ENCODE results near the gene TMEM181. TPM values are rescaled to one million over a fixed set of nuclear protein-coding genes. Genes with fewer than 3 reads are reported as not detected.
"Not testable (repeated sequence)": the region's sequence is repeated elsewhere in the genome, so short reads cannot be mapped to it uniquely, and the experiment has no call there.

The TMEM181 gene
- total and polyA plus RNA-seq, 12 donors: 8.8 to 29.1 (median 20.5) TPM

DNA sequence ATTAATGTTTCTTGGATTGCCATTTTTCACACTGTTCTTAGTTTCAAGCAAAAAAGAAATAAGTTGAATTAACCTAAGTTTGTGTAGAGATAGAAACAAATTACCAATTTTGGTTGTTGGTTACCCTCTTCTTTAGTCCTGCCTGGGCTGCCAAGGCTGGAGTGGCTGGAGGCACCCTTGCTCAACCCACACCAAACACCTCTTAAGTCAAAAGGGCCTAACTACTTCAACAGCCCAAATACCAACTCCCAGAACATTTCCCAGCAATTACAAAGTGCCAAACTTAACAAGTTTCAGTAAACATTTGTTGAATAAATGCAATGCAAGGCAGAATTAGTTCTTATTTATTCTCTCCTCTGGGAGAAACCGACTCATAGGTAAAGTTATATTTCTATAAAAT, 38.1 kb upstream of the TMEM181 start:
- no peak for TF ChIP-seq POLR2A (IDR thresholded peaks at IDR 0.05)
- TF ChIP-seq, protein P1, sequence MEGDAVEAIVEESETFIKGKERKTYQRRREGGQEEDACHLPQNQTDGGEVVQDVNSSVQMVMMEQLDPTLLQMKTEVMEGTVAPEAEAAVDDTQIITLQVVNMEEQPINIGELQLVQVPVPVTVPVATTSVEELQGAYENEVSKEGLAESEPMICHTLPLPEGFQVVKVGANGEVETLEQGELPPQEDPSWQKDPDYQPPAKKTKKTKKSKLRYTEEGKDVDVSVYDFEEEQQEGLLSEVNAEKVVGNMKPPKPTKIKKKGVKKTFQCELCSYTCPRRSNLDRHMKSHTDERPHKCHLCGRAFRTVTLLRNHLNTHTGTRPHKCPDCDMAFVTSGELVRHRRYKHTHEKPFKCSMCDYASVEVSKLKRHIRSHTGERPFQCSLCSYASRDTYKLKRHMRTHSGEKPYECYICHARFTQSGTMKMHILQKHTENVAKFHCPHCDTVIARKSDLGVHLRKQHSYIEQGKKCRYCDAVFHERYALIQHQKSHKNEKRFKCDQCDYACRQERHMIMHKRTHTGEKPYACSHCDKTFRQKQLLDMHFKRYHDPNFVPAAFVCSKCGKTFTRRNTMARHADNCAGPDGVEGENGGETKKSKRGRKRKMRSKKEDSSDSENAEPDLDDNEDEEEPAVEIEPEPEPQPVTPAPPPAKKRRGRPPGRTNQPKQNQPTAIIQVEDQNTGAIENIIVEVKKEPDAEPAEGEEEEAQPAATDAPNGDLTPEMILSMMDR (IDR thresholded peaks at IDR 0.05): no peak
- 68 to 93% (median 84%) methylated on average over 1 of the region's 1 CpG for WGBS, 4 donors
- no peaks in the 10 kb centered on the region for H3K9me3 ChIP-seq (replicated peaks in 1 of 3)
- no peak for DNase-seq
- no peak overlapping the region for H3K27ac ChIP-seq
- no peaks in the 10 kb centered on the region for H3K36me3 ChIP-seq (replicated peaks in 1 of 2)
- no peak overlapping the region for H3K4me3 ChIP-seq
- peaks cover 0 to 8% of the 10 kb centered on the region in 2 donors for H3K4me1 ChIP-seq (replicated peaks in 1 of 2)
- intact Hi-C loops (cut with DNase I): no loop called here
- H3K27me3 ChIP-seq: peaks cover 12% of the 10 kb centered on the region

DNA sequence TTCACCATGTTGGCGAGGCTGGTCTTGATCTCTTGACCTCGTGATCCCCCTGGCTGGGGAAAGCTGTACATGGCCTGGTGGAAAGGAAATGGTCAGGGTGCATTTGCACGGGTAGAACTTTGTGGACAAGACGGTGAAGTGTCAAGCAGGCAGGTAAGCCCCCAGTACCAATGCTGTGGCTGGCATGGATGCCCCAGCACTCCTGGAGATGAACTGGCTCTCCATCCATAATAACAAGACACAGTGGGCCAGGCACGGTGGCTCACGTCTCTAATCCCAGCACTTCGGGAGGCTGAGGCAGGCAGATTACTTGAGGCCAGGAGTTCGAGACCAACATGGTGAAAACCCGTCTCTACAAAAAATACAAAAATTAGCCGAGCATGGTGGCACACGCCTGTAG, 37.3 kb upstream of the TMEM181 start:
- intact Hi-C loops (cut with DNase I): no loop called here
- H3K36me3 ChIP-seq (replicated peaks in 1 of 2): no peaks in the 10 kb centered on the region
- H3K4me1 ChIP-seq (replicated peaks in 1 of 2): peaks cover 0 to 8% of the 10 kb centered on the region in 2 donors
- WGBS, 4 donors: 81 to 94% (median 85%) methylated on average over 11 of the region's 11 CpGs
- H3K4me3 ChIP-seq: no peak overlapping the region
- H3K27me3 ChIP-seq: peaks cover 4% of the 10 kb centered on the region
- no peak overlapping the region for H3K27ac ChIP-seq
- H3K9me3 ChIP-seq (replicated peaks in 1 of 3): no peaks in the 10 kb centered on the region
- no peak for DNase-seq
- no peak for TF ChIP-seq POLR2A (IDR thresholded peaks at IDR 0.05)
- TF ChIP-seq, protein P1 (IDR thresholded peaks at IDR 0.05): no peak

DNA sequence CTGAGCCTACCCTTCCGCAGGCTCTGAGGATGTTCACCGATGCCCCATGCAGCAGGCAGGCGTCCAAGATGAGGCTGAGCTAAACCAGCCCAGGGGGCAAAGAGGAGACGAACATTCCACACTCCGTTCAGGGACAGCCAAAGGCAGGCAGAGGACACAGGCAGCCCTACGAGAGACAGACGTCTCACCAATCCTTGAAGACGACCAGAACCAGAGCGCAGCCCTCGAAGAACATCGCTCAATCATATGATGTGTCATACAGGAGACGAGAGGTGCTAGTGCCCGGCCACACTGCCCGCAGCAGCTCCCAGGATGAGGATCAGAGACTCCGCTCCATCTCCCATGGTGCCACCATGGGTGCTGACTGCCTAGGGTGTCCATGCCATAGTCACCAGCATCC, 35.6 kb upstream of the TMEM181 start:
- H3K4me3 ChIP-seq: no peak overlapping the region
- no peaks in the 10 kb centered on the region for H3K4me1 ChIP-seq (replicated peaks in 1 of 2)
- TF ChIP-seq, protein P1 (IDR thresholded peaks at IDR 0.05): no peak
- TF ChIP-seq POLR2A (IDR thresholded peaks at IDR 0.05): no peak
- H3K36me3 ChIP-seq (replicated peaks in 1 of 2): no peaks in the 10 kb centered on the region
- 83 to 92% (median 88%) methylated on average over 12 to 15 of the region's 15 CpGs for WGBS, 4 donors
- no peak overlapping the region for H3K27ac ChIP-seq
- peaks cover 4% of the 10 kb centered on the region for H3K27me3 ChIP-seq
- intact Hi-C loops (cut with DNase I): no loop called here
- no peaks in the 10 kb centered on the region for H3K9me3 ChIP-seq (replicated peaks in 1 of 3)
- no peak for DNase-seq

DNA sequence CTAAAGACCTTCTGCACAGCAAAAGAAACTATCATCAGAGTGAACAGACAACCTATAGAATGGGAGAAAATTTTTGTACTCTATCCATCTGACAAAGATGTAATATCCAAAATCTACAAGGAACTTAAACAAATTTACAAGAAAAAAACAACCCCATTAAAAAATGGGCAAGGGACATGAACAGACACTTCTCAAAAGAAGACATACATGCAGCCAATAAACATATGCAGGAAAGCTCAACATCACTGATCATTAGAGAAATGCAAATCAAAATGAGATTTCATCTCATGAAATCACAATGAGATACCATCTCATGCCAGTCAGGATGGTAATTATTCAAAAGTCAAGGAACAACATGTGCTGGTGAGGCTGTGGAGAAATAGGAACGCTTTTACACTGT, 32.0 kb upstream of the TMEM181 start:
- H3K9me3 ChIP-seq (replicated peaks in 1 of 3); H3K4me1 ChIP-seq (replicated peaks in 1 of 2); H3K27me3 ChIP-seq; DNase-seq; intact Hi-C loops (cut with DNase I); H3K36me3 ChIP-seq (replicated peaks in 1 of 2); H3K4me3 ChIP-seq; H3K27ac ChIP-seq: not testable (repeated sequence)
- 65 to 84% (median 80%) methylated on average over 1 of the region's 1 CpG for WGBS, 4 donors

DNA sequence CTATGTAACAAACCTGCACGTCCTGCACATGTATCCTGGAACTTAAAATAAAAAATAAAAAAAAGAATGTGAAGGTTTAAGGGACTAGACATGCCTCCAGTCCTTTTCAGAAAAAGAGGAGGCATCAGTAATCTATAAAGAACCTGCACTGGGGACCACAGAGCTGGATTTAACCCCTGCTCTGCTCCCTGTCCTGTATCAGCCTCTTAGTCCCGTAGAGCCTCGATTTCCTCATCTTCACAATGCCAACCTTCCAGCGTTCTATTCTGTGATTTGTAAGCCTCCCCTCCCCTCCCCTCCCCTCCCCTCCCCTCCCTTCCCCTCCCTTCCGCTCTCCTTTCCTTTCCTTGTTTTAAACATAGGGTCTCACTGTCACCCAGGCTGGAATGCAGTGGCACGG, 31.1 kb upstream of the TMEM181 start:
- Histone ChIP-seq H3K4me1 (replicated peaks in 1 of 2) (no peaks in the 10 kb centered on the region), H3K9me3 (replicated peaks in 1 of 3) (no peaks in the 10 kb centered on the region), H3K36me3 (replicated peaks in 1 of 2) (no peaks in the 10 kb centered on the region), H3K27ac (no peak overlapping the region), H3K4me3 (no peak overlapping the region), H3K27me3 (peaks cover 4% of the 10 kb centered on the region)
- intact Hi-C loops (cut with DNase I): no loop called here
- TF ChIP-seq POLR2A (IDR thresholded peaks at IDR 0.05): no peak
- TF ChIP-seq, protein P1 (IDR thresholded peaks at IDR 0.05): no peak
- no peak for DNase-seq
- 66 to 78% (median 71%) methylated on average over 6 of the region's 6 CpGs for WGBS, 4 donors

Measured in adrenal gland (tissue), 12 donors.